Suppressor macrophage treated with lipopolysaccharide for 4 hours (primary cell): ENCODE data around the gene AKAP17A.
A peak's percentile ranks its signal among the peaks of the same experiment; 100 is the strongest.
"Not testable (repeated sequence)": the region's sequence is repeated elsewhere in the genome, so short reads cannot be mapped to it uniquely, and the experiment has no call there.

Source experiments
- DNase-seq: peaks from one replicate; pipeline ENCODE4 v3.0.0-alpha.2; 2020

The AKAP17A gene

GRCh38 chrX:1591102-1591862 lies at the start of gene AKAP17A:
Gene AKAP17A, plus strand, starts transcription at chrX:1591604. Its CDS starts 1,859 bp downstream, at chrX:1593463.
- DNase-seq, result peak; percentile 98

- no peak for DNase-seq
Observed at GRCh38 chrX:1542994-1543725, 48.2 kb upstream of the AKAP17A start.

- no peak for DNase-seq
Observed at GRCh38 chrX:1545776-1546408, 45.5 kb upstream of the AKAP17A start.

- no peak for DNase-seq
Observed at GRCh38 chrX:1546691-1547251, 44.6 kb upstream of the AKAP17A start.

- DNase-seq, result no peak
Observed at GRCh38 chrX:1551959-1552546, 39.4 kb upstream of the AKAP17A start.

GRCh38 chrX:1554469-1555210 lies 36.8 kb upstream of the AKAP17A start:
- no peak for DNase-seq

- DNase-seq, result no peak
Observed at GRCh38 chrX:1555370-1555769, 36.0 kb upstream of the AKAP17A start.

- not testable (repeated sequence) for DNase-seq
Observed at GRCh38 chrX:1557442-1557841, 34.0 kb upstream of the AKAP17A start.

GRCh38 chrX:1558761-1559468 lies 32.5 kb upstream of the AKAP17A start:
- no peak for DNase-seq

GRCh38 chrX:1561164-1561563 lies 30.2 kb upstream of the AKAP17A start:
- DNase-seq, result no peak

- DNase-seq, result not testable (repeated sequence)
Observed at GRCh38 chrX:1564077-1564476, 27.3 kb upstream of the AKAP17A start.

- no peak for DNase-seq
Observed at GRCh38 chrX:1564750-1565683, 26.4 kb upstream of the AKAP17A start.

GRCh38 chrX:1574181-1574580 lies 17.2 kb upstream of the AKAP17A start:
- not testable (repeated sequence) for DNase-seq

- no peak for DNase-seq
Observed at GRCh38 chrX:1576201-1576992, 15.0 kb upstream of the AKAP17A start.

- DNase-seq, result no peak
Observed at GRCh38 chrX:1577845-1578244, 13.6 kb upstream of the AKAP17A start.

- no peak for DNase-seq
Observed at GRCh38 chrX:1578511-1579173, 12.8 kb upstream of the AKAP17A start.

GRCh38 chrX:1581132-1581531 lies 10.3 kb upstream of the AKAP17A start:
- DNase-seq, result peak; percentile 82

GRCh38 chrX:1582686-1583437 lies 8.5 kb upstream of the AKAP17A start:
- DNase-seq, result peak; percentile 18
